Measurements from ENCODE around the gene LOXL1.

LOXL1 gene

GRCh38 chr15:73926219-73927002 lies at the start of gene LOXL1:
TSS of gene LOXL1 (plus strand) at chr15:73926462. CDS start at chr15:73926784, 322 bp downstream.
- peak; percentile 91 for DNase-seq

GRCh38 chr15:73879426-73879825 lies 46.8 kb upstream of the LOXL1 start:
- no peak for DNase-seq

GRCh38 chr15:73881579-73882320 lies 44.5 kb upstream of the LOXL1 start:
- no peak for DNase-seq

- no peak for DNase-seq
These were observed 43.4 kb upstream of the LOXL1 start for GRCh38 chr15:73882761-73883419.

GRCh38 chr15:73884159-73884558 lies 42.1 kb upstream of the LOXL1 start:
- DNase-seq: no peak

- DNase-seq: no peak
These were observed 40.1 kb upstream of the LOXL1 start for GRCh38 chr15:73885954-73886700.

GRCh38 chr15:73886717-73887345 lies 39.4 kb upstream of the LOXL1 start:
- DNase-seq: no peak

GRCh38 chr15:73887481-73887880 lies 38.8 kb upstream of the LOXL1 start:
- DNase-seq: no peak

- DNase-seq: no peak
These were observed 37.8 kb upstream of the LOXL1 start for GRCh38 chr15:73888224-73889041.

GRCh38 chr15:73889053-73889761 lies 37.1 kb upstream of the LOXL1 start:
- no peak for DNase-seq

GRCh38 chr15:73889762-73890124 lies 36.5 kb upstream of the LOXL1 start:
- DNase-seq: no peak

- no peak for DNase-seq
These were observed 34.6 kb upstream of the LOXL1 start for GRCh38 chr15:73891328-73892315.

GRCh38 chr15:73892446-73893226 lies 33.6 kb upstream of the LOXL1 start:
- no peak for DNase-seq

- no peak for DNase-seq
These were observed 32.0 kb upstream of the LOXL1 start for GRCh38 chr15:73894133-73894814.

- DNase-seq: peak; percentile 98
These were observed 28.6 kb upstream of the LOXL1 start for GRCh38 chr15:73897441-73898261.

GRCh38 chr15:73899197-73900094 lies 26.8 kb upstream of the LOXL1 start:
- no peak for DNase-seq
